GM23338 (cell line): ENCODE data around the gene CADPS. TPM values are rescaled to one million over a fixed set of nuclear protein-coding genes. Genes with fewer than 3 reads are reported as not detected.

Experiments
- ATAC-seq: fragments of 200-7000 bp; cut with Tn5 transposase; 3 replicates; pipeline ENCODE4 v1.9.1; 2020
- DNase-seq: peaks from one replicate; pipeline ENCODE4 v3.0.0-alpha.2; 2015; ENCODE audit warnings: low spot score
- H2AFZ ChIP-seq: fragments of 200-600 bp; sonication (generic); 2 replicates; pipeline ENCODE4 v1.8.0; 2016; ENCODE audit warnings: antibody characterized with exemption, mild to moderate bottlenecking, moderate library complexity
- H3F3A ChIP-seq: fragments of 200-600 bp; sonication (generic); replicated peaks from 2 replicates; pipeline ENCODE4 v1.8.0; 2017; ENCODE audit warnings: antibody characterized with exemption, mixed run types, low read depth
- H3K27ac ChIP-seq: fragments of 200-600 bp; sonication (generic); 2 replicates; pipeline ENCODE4 v1.6.1; 2016; ENCODE audit warnings: low read depth
- H3K27me3 ChIP-seq: fragments of 200-600 bp; sonication (generic); 2 replicates; pipeline ENCODE4 v1.8.0; 2016; ENCODE audit warnings: mild to moderate bottlenecking, mixed run types, moderate library complexity; ENCODE audit not compliant: insufficient read depth
- H3K36me3 ChIP-seq: fragments of 200-600 bp; sonication (generic); 2 replicates; pipeline ENCODE4 v1.8.0; 2016; ENCODE audit warnings: mild to moderate bottlenecking; ENCODE audit not compliant: insufficient read depth
- H3K4me1 ChIP-seq: fragments of 200-600 bp; sonication (generic); 2 replicates; pipeline ENCODE4 v1.8.0; 2016; ENCODE audit warnings: mild to moderate bottlenecking, moderate library complexity; ENCODE audit not compliant: insufficient read depth
- H3K4me2 ChIP-seq: fragments of 200-600 bp; sonication (generic); 2 replicates; pipeline ENCODE4 v1.7.1; 2017; ENCODE audit warnings: mixed run types
- H3K4me3 ChIP-seq: fragments of 200-600 bp; sonication (generic); 2 replicates; pipeline ENCODE4 v1.6.1; 2016; ENCODE audit warnings: mixed run types
- H3K79me2 ChIP-seq: fragments of 200-600 bp; sonication (generic); replicated peaks from 2 replicates; pipeline ENCODE4 v1.8.0; 2017; ENCODE audit warnings: mild to moderate bottlenecking; ENCODE audit not compliant: insufficient read depth
- H3K9me2 ChIP-seq: fragments of 200-600 bp; sonication (generic); 2 replicates; pipeline ENCODE4 v1.8.0; 2017; ENCODE audit not compliant: insufficient read depth
- H4K20me1 ChIP-seq: fragments of 200-600 bp; sonication (generic); replicated peaks from 2 replicates; pipeline ENCODE4 v1.8.0; 2017; ENCODE audit warnings: mild to moderate bottlenecking; ENCODE audit not compliant: insufficient read depth
- H3K27ac Mint-ChIP-seq: 2 replicates; pipeline ENCODE4 v1.8.0; 2020; ENCODE audit warnings: inconsistent platforms, mild to moderate bottlenecking, moderate library complexity, mixed read lengths
- H3K27me3 Mint-ChIP-seq: 3 replicates; pipeline ENCODE4 v1.8.0; 2022; ENCODE audit warnings: low read depth, mild to moderate bottlenecking, moderate library complexity, mixed read lengths, inconsistent platforms; ENCODE audit not compliant: insufficient read depth, poor library complexity
- H3K36me3 Mint-ChIP-seq: 3 replicates; pipeline ENCODE4 v1.8.0; 2021; ENCODE audit warnings: low read depth, mild to moderate bottlenecking, inconsistent platforms, moderate library complexity, mixed read lengths
- H3K4me1 Mint-ChIP-seq: 3 replicates; pipeline ENCODE4 v1.8.0; 2020; ENCODE audit warnings: mild to moderate bottlenecking, inconsistent platforms, mixed read lengths
- H3K4me3 Mint-ChIP-seq: 3 replicates; pipeline ENCODE4 v1.8.0; 2021; ENCODE audit warnings: moderate library complexity, mild to moderate bottlenecking, inconsistent platforms, mixed read lengths
- H3K9me3 Mint-ChIP-seq: 3 replicates; pipeline ENCODE4 v1.8.0; 2020; ENCODE audit warnings: moderate library complexity, mild to moderate bottlenecking, inconsistent platforms, mixed read lengths
- POLR2AphosphoS5 ChIP-seq: IDR thresholded peaks from 2 replicates; pipeline ENCODE4 v1.6.1; 2016; ENCODE audit warnings: antibody characterized with exemption, low read depth
- STAT1 ChIP-seq: IDR thresholded peaks from one replicate; pipeline ENCODE4 v1.6.1; 2016; ENCODE audit warnings: antibody characterized with exemption; ENCODE audit not compliant: unreplicated experiment
- ZNF331 ChIP-seq: fragments of 250-450 bp; sonication (Bioruptor Pico); IDR thresholded peaks from 2 replicates; pipeline ENCODE4 v1.5.0; 2020; ENCODE audit warnings: low read depth, mild to moderate bottlenecking, moderate library complexity
- polyA plus RNA-seq: library from polyadenylated mRNA; unstranded; fragments of >200 nt; fragmentation: Nextera tagmentation; extraction: Ambion mirVana; gene quantifications from 2 replicates; pipeline ENCODE4 v1.2.1, GENCODE V29; 2016
- total RNA-seq: library from RNA; depleted of rRNA; stranded (reverse); fragments of >200 nt; shearing (Covaris generic); gene quantifications from 2 replicates; pipeline ENCODE4 v1.2.3, GENCODE V29; 2014
- TF ChIP-seq, protein P1 (sequence below), 2 experiments: fragments of 200-600 bp in 1 of 2; sonication (generic) in 1 of 2; conservative IDR thresholded peaks; 2 replicates each; pipeline versions ENCODE4 v1.5.1 to v1.6.1; 2016 to 2017; ENCODE audit warnings: antibody characterized with exemption in 2 of 2, low read depth in 2 of 2, mild to moderate bottlenecking in 2 of 2, moderate library complexity in 1 of 2
- TF ChIP-seq, protein P2 (sequence below): IDR thresholded peaks from one replicate; pipeline ENCODE4 v1.6.1; 2018; ENCODE audit warnings: antibody characterized with exemption; ENCODE audit not compliant: unreplicated experiment

CADPS gene
- total and polyA plus RNA-seq, 2 experiments from 2014 or later: 14.7 to 22.0 TPM

- TF ChIP-seq, protein P1, sequence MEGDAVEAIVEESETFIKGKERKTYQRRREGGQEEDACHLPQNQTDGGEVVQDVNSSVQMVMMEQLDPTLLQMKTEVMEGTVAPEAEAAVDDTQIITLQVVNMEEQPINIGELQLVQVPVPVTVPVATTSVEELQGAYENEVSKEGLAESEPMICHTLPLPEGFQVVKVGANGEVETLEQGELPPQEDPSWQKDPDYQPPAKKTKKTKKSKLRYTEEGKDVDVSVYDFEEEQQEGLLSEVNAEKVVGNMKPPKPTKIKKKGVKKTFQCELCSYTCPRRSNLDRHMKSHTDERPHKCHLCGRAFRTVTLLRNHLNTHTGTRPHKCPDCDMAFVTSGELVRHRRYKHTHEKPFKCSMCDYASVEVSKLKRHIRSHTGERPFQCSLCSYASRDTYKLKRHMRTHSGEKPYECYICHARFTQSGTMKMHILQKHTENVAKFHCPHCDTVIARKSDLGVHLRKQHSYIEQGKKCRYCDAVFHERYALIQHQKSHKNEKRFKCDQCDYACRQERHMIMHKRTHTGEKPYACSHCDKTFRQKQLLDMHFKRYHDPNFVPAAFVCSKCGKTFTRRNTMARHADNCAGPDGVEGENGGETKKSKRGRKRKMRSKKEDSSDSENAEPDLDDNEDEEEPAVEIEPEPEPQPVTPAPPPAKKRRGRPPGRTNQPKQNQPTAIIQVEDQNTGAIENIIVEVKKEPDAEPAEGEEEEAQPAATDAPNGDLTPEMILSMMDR (conservative IDR thresholded peaks at IDR 0.05; ENCODE audit: low read depth in 2 of 2): no peak
- TF ChIP-seq POLR2AphosphoS5 (no peak), STAT1 (no peak), ZNF331 (CRISPR knock-in tag) (no peak)
Measured at GRCh38 chr3:62562017-62562416, 313.2 kb downstream of the CADPS start (continued).

GRCh38 chr3:62559831-62560445 is 315.3 kb downstream of the CADPS start:
- Histone ChIP-seq H2AFZ (no peak overlapping the region), H3K79me2 (no peaks in the 10 kb centered on the region), H3K4me2 (no peak overlapping the region), H3K36me3 (no peaks in the 10 kb centered on the region), H3K27me3 (no peaks in the 10 kb centered on the region), H3K4me3 (no peak overlapping the region), H3F3A (no peaks in the 10 kb centered on the region), H3K4me1 (peaks cover 12% of the 10 kb centered on the region), H3K27ac (no peak overlapping the region), H4K20me1 (no peaks in the 10 kb centered on the region), H3K9me2 (no peaks in the 10 kb centered on the region)
- TF ChIP-seq, protein P1 (conservative IDR thresholded peaks at IDR 0.05; ENCODE audit: low read depth in 2 of 2): peak; percentile 69 to 71
- TF ChIP-seq, protein P2, sequence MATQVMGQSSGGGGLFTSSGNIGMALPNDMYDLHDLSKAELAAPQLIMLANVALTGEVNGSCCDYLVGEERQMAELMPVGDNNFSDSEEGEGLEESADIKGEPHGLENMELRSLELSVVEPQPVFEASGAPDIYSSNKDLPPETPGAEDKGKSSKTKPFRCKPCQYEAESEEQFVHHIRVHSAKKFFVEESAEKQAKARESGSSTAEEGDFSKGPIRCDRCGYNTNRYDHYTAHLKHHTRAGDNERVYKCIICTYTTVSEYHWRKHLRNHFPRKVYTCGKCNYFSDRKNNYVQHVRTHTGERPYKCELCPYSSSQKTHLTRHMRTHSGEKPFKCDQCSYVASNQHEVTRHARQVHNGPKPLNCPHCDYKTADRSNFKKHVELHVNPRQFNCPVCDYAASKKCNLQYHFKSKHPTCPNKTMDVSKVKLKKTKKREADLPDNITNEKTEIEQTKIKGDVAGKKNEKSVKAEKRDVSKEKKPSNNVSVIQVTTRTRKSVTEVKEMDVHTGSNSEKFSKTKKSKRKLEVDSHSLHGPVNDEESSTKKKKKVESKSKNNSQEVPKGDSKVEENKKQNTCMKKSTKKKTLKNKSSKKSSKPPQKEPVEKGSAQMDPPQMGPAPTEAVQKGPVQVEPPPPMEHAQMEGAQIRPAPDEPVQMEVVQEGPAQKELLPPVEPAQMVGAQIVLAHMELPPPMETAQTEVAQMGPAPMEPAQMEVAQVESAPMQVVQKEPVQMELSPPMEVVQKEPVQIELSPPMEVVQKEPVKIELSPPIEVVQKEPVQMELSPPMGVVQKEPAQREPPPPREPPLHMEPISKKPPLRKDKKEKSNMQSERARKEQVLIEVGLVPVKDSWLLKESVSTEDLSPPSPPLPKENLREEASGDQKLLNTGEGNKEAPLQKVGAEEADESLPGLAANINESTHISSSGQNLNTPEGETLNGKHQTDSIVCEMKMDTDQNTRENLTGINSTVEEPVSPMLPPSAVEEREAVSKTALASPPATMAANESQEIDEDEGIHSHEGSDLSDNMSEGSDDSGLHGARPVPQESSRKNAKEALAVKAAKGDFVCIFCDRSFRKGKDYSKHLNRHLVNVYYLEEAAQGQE: no peak
- H3K27me3 Mint-ChIP-seq: peaks cover 5% of the 10 kb centered on the region
- DNase-seq (peak; percentile 45), ATAC-seq (no peak; the same call in 2 of the 3 replicates)
- no peaks in the 10 kb centered on the region for H3K9me3 Mint-ChIP-seq
- H3K27ac Mint-ChIP-seq: no peak overlapping the region
- peaks cover 15% of the 10 kb centered on the region for H3K4me1 Mint-ChIP-seq
- no peak overlapping the region for H3K4me3 Mint-ChIP-seq
- H3K36me3 Mint-ChIP-seq: no peaks in the 10 kb centered on the region
